NOMO-1 treated with DMSO at 0.1 percent for 48 hours (cell line): ENCODE results near the gene EML3.
"Not testable (repeated sequence)": the region's sequence is repeated elsewhere in the genome, so short reads cannot be mapped to it uniquely, and the experiment has no call there.

ENCODE experiments used
- DNase-seq: peaks from one replicate; lab custom pipeline; 2025; ENCODE audit not compliant: unreplicated experiment; lab: John Stamatoyannopoulos, UW

EML3 gene

DNA sequence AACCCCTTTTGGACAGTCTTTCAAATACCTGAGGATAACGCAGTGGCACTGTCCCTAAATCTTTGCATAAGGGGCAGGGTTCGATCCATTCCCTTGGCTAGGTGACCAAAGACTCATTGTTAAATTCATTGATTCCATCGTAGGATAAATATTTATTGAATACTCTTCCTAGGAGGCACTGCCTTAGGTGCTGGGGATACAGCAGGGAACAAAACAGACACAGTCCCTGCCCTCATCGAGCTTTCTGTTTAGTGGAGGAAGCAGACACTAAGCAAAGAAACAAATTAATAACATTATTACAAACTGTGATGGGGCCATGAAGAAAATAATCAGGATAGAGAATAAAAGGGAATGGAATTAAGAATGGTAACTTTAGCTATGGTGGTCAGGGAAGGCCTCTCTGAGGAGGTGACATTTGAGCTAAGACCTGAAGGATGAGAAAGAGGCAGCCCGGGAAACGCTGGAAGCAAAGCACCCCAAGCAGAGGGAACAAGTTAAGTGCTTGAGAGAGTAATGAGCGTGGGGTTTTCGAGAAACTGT, 8.5 kb upstream of the EML3 start:
- DNase-seq = no peak

DNA sequence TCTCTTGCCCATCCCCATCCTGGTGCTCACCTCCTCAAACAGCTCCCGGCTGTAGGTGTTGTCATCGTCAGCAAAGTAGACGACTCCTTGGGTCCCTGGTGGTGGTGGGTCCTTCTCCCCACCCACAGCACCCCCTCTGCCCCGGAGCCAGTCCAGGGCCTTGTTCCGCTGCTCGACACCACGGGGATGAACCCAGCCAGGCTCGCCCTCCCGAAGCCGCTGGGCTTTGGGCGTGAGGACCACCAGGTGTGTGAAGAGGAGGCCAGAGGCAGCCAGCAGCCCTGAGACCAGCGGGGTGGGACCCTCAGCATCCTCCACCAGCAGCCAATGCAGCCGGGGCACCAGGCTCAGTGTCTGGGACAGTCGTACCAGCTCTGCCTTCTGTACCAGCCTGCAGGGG, 4.4 kb upstream of the EML3 start:
- not testable (repeated sequence) for DNase-seq

DNA sequence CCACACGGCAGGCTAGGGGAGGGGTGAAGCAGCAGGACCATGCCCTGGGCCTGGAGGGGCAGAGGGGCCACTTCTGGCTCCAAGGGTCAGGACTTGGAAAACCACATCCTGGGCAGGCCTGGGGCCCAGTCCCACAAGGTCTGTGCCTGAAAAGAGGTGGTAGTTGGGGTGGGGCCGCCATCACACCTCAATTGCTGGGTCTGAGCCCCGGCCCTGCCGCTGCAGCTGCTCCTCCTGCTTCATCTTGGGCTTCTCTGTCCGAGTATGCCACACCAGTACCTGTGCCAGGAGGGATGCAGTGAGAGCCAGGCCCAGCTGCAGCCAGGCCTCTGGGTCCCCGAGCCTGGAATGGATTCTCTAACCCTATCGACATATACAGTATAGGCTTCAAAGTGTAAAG, 2.9 kb upstream of the EML3 start:
- no peak for DNase-seq

DNA sequence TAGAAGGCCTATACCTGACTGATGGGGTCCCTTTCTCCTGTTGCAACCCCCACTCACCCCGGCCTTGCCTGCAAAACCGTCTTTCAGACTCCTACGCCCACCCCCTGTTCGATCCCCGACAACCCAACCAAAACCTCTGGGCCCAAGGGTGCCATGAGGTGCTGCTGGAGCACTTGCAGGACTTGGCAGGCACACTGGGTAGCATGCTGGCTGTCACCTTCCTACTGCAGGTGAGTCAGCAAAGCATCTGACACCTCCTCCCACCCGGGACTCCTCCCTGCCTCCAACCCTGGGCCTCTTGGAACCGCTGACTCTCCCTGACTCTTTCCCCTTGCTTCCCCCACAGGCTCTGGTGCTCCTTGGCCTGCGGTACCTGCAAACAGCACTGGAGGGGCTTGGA, 1.7 kb upstream of the EML3 start:
- DNase-seq = no peak

DNA sequence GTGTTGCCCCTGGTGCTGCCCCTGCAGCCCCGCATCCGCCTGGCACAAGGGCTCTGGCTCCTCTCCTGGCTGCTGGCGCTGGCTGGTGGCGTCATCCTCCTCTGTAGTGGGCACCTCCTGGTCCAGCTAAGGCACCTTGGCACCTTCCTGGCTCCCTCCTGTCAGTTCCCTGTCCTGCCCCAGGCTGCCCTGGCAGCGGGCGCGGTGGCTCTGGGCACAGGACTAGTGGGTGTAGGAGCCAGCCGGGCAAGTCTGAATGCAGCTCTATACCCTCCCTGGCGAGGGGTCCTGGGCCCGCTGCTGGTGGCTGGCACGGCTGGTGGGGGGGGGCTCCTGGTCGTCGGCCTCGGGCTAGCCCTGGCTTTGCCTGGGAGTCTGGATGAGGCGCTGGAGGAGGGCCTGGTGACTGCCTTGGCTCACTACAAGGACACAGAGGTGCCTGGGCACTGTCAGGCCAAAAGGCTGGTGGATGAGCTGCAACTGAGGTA, 760 bp upstream of the EML3 start:
- no peak for DNase-seq

DNA sequence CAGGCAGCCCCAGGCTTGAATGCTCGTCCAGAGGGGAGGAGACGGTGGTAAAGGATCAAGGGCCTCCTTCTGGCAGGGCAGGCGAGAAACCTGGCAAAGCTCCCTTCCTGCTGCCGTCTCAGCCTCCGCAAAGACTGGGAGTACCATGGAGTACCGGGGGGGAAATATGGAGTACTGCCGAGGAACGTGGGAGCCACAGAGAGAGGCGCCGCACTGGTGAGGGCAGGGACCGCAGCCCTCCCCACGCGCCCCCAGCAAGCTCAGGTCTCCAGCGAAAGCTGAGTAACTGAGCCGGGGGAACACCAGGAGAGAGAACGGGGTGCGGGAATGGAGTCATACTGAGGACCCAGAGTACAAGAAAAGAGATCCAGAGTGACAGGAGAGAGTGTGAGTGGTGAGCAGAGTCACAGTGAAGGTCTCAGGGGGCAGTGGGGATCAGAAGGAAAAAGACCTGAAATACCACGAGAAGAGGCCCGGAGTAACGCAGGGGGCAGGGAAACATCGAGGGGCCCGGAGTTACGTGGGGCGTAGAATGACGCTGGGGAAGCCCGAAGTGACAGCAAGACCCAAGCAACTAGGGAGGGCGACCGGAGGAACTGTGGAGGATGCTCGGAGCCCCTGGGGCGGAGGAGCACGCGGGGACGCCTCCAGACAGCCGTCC, 740 bp downstream of the EML3 start:
- DNase-seq = peak; percentile 34

DNA sequence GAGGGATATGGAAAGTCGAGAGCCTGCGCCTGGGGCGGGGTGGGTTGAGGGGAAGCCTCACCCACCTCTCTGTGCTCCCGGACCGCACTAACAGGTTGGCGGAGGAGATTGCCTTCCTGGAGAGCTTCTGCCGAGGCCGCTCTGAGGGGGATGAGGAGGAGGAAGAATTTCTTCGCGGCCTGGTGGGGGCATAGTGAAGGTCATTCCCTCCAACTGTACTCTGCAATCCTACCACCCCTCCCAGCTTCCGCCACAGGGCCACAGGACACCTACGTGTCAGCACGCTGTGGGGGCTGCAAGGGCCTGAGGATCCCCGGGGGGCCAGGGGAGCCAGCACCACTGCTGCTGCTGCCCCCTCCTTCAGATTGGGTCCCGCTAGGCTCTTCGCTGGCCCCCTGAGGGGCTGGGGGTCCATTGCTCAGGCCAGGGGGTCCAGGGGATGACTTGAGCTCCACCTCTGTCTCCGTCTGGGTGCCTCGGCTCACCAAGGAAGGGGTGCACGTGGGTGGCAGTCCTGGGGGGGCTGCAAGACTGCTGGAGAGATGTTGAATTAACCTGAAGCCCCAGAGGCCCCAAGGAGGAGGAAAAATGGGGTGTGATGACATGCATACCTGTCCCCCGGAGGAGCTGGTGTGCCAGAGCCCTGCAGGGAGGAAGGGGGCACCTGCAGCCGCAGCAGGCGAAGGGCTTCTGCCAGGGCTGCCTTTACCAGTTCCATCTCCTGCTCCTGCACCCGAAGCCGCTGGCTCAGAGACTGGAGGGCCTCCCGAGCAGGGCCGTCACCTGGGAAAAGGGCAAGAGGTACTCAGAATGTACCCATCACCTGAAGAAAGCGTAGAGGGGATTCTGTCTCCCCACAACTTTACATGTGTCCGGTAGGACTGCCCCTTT, 1.5 kb downstream of the EML3 start:
- no peak for DNase-seq

DNA sequence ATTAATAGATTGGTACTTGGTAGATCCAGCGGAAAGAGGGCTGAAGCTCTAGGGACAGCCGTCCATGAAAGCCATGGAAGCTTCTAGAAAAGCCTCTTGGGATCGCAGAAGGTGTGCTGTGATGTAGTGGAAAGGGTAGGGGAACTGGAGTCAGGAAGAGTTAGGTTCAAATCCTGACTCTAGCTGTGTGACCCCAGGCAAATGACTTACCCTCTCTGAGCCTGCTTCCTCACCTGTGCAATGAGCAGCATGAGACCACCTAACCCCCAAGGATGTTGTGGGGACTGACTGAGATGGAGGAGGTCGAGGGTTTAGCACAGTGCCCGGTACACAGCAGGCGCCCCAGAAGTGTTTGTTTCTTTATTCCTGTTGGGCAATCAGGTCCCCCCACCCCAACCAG, 2.2 kb downstream of the EML3 start:
- no peak for DNase-seq

DNA sequence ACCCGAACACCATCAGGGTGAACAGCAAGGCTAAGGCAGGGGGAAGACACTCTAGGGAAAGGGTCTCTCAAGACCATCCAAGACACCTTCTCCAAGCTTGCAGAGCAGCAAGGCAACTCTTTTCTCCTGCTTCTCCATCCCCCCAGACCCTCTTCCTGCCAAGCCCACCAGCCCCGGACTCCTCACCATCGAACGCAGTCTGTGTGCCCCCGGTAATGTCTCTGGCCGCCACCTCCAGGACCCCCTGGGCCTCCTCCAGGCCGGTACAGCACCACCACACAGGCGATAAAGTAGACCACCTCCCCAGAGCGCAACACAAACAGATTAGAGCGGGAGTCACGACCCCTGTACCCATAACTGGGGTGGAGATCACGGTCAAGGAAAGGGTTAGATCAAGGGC, 3.8 kb downstream of the EML3 start:
- DNase-seq = no peak

DNA sequence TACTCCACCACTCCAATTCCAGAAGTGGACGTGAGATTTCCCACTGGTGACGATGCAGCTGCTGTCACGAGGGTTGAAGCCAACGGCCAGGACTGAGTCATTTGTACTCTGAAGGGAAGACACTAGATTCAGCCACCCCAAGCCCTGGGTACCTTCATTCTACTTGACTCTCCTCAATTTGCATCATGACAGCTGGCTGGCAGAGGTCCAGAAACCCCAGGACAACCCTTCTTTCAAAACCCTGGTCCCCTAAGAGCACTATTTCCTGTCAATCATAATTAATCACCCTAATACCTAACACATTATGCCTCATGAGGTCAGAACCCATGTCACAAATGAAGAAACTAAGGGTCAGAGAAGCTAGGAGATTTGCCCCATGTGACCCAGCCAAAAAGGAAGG, 4.9 kb downstream of the EML3 start:
- DNase-seq = no peak

DNA sequence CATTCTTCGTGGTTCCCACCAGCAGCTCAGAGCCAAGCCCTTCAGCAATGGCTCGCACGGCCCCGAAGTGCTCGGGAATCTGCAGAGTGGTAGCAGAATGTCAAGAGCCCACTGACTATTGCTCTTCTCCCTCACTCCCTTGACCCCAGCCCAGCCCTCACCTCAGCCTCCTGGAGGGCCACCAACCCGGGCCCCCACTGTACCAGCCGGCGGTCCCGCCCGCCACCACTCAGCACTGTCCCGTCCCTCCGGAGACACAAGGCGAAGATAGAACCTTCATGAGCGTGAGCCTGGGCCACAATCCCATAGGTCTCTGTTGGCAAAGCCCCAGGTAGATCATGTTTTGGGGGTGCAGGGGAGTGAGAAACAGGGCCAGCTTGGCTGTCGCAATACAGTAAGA, 6.7 kb downstream of the EML3 start:
- DNase-seq = no peak

DNA sequence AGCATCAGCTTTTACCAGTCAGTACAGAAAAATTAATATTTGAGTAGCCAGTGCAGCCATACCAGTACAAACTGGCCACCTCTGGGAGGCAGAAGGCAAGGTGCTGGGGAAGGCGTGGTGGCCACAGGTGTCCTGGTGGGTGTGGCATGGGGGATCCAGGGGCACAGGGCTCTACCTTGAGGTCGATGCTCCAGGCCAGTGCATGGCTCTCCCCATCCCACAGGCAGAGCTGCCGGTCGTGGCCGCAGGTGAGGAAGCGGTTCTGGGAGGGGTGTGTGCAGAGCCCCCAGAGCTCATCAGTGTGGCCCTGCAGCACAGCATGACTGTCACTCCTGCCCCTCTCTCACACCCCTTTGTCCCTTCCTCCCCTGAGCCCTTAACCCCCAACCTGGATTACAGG, 7.1 kb downstream of the EML3 start:
- no peak for DNase-seq

DNA sequence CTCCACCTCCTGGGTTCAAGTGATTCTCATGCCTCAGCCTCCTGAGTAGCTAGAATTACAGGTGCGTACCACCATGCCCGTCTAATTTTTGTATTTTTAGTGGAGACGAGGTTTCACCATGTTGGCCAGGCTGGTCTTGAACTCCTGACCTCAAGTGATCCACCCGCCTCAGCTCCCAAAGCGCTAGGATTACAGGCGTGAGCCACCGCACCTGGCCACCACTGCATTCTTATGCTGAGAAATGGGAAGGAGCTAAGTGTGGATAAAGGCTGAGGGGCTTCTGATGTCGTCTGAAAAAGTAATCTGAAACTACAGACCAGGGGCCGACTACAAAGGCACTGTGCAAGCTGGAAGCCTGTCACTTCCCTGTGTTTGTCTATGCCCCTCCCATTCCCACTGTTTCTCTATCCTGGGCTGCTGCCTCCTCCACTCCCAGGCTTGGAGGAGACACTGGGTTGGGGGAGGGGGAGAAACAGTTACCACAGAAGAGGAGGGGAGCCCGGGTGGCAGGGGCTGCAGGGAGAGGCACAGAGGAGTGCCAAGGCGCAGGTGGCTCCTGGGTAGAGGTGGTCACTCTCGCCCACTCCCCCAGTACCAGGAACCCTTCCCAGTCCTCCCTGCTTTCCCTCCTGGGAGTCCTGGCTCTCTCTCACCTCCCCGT, 8.0 kb downstream of the EML3 start:
- no peak for DNase-seq

DNA sequence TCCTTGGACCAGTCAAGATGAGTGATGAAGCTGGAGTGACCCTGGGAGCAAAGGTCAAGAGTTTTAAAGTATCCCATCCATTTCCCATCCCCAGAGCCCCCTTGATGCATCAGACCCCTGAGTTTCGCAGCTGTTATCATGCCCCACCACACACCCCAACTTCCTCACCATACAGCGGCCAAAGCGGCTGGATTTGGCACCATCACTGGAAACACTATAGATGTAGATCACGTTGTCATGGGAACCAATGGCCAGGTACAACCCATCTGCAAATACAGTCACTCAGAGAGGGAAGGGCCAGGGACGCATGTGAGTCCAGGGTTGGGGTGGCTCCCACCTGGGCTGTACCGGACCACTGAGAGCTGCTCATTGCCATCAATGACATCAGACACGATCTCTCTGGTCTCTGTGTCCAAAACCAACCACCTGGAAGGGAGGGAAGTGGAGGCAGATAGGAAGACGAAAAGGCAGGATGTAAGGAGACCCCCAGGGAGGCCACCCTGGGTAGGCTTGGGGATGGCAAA, 8.7 kb downstream of the EML3 start:
- DNase-seq = no peak

DNA sequence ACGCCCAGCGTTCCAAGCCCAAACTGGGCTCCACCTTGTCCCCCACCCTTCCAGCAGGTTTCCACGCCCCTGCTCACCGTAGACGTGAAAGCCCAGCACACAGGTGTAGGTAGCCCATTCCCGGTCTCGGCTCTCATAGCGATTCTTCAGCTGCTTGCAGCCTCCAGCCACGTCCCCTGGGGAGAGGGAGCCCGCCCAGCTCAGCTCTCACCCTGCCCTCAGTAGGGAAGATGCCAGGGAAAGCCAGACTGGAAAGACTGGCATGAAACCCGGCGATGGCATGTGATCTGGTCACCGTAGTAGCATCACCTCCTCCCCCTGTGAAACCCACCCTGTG, 9.5 kb downstream of the EML3 start:
- DNase-seq = no peak

DNA sequence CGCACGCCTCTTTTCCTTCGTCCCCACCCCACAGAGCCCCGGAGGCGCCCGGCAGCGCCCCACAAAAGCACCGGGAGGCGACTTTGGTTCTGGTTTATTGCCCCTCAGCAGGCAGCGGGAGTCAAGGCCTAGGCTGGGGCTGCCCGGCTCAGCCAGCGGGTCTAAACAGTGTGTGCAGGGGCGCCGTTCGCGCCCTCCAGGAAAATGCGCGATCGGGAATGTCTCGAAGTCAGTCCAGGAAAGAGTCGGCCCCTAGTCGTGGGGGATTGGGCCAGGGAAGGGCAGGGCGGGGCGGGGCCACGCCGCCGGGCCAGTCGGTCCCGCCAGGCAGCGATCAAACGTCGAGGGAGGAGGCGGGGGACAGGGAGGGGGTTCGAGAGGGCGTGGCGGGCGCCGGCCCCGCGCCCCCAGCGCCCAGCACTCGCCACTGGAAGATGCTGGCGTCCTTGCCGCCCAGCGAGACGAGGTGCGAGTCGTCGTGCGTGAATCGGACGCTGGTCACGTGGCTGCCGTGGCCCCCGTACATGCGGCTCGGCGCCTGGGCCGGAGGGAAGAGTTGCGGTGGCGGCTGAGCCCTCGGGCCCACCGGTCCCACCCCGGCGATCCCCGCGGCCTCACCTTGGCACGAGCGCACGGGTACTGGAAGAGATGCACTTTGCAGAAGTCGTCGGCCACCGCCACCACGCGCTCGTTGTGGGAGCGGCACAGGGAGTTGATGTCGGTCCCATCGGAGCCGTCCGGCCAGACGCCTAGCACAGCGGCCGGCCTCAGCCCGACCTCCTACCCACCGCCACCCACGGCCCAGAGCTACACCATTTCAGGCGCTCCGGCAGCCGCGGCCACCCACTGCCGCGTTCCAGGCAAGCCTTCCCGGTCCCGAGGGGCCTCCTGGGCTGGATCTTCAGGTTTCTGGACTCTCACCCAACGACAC, 10.2 kb downstream of the EML3 start:
- DNase-seq = peak; percentile 52

DNA sequence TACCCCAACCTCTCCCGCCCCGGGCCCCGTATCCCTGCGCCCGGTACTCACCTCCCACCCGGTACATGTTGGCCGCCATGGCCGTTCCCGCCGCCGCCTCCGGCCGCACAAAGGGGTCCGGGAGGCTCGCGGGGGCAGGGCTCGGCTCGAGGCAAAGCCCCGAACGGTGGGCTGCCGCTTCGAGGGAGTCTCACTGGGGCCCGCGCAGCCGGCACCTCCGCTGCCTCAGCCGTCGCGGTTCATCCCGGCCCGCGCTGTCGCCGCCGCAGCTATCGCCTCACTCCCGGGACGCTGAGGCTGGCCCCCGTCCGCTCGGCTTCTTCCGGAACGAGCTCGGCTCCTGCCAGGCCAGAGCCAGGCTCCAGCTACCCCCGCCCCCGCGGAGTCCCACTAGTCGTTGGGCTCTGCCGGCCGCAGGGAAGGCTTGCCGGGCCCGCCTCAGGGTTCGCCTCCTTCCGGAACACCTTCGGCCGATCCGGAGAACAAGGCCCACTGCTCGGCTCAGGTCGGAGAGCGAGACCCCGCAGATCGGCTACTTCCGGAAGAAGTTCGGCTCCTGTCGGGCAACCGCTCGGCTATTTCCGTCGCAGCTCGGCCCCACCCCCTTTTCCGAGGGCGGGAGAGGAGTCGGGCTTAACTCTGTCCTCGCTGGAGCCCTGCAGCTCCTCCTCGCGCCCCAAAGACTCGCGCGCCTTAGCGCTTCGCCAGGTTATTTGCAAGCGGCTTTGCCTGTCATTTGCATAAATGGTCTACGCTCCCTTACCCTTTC, 11.0 kb downstream of the EML3 start, which contains the start of gene MTA2:
Gene MTA2 (minus strand): TSS at position 494 of the 769 bp plus-strand sequence. CDS start 415 bp downstream, at position 79.
- peak; percentile 98 for DNase-seq

DNA sequence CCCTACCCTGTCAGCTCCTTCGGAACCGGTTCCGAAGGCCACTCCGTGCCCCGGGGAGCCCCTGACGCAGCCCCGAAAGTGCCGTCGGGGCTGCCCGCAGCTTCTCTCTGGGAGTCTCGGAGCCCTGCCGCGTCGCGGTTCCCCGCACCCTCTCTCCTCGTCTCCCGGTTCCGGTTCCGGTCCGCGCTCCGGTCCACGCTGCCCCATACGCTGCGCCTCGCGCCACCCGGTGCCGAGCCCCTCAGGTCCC, 11.5 kb downstream of the EML3 start:
- DNase-seq = no peak

DNA sequence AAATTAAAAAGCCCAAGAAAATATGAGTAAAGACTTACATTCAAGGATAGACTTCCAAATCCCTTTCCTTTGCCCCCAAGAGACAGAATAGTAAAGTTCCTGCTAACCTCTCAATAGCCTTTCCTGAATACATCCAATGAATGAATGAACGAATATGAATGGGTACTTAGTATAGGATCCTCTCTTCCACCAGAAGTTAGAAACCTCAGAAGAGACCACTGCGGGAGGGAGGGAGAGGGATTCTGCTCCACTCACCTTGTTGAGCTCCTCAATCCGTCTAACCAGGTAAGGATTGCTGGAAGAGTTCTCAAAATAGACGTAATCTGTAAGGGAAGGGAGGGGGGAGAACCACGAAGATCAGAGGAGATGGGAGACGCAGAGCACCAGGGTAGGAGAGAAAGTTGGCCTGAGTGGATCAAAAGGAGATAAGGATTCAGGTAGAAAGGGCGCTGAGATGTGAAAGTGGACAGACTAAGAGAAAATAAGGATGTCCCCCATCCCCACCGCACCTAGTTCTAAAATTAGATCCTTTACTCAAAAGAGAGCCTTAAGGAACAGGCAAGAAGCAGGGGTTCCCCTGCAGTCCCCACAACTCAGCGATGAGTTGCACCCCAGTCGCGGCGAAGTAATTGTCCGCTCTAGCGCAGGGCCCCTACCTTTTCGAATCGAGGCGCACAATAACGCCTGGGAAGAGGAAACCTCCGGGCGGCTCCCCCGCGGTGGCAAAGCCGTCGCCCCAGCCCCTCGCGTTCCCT, 12.0 kb downstream of the EML3 start:
- DNase-seq = no peak
